SK-N-SH (cell line): ENCODE results near the gene CC2D2A. TPM values are rescaled to one million over a fixed set of nuclear protein-coding genes. Genes with fewer than 3 reads are reported as not detected.
A peak's percentile ranks its signal among the peaks of the same experiment; 100 is the strongest.

Experiments used
- CTCF ChIA-PET: fragments of 300-600, 350-600 bp; formaldehyde crosslinking; extraction: SDS; loops from one replicate; lab custom pipeline; 2021; lab: Yijun Ruan, JAX
- POLR2A ChIA-PET: fragments of 350-600 bp; sonication (Branson Sonifier 250); formaldehyde crosslinking; extraction: SDS; loops from one replicate; lab custom pipeline; 2020; ENCODE audit warnings: antibody characterized with exemption, inconsistent platforms; lab: Yijun Ruan, JAX
- DNase-seq: peaks from one replicate; pipeline ENCODE4 v3.0.0; 2012
- H2AFZ ChIP-seq: fragments of 200-600 bp; sonication (generic); 2 replicates; pipeline ENCODE4 v1.8.1; 2016; ENCODE audit warnings: antibody characterized with exemption, mild to moderate bottlenecking, low read depth
- H3F3A ChIP-seq: fragments of 200-600 bp; sonication (generic); replicated peaks from 2 replicates; pipeline ENCODE3; 2016; ENCODE audit warnings: antibody characterized with exemption, mild to moderate bottlenecking; ENCODE audit not compliant: insufficient read depth
- H3K27ac ChIP-seq, 2 experiments: fragments of 200-500 bp in 1 of 2; fragments of 200-600 bp in 1 of 2; sonication (Bioruptor generic) in 1 of 2; sonication (generic), shearing (Covaris generic) in 1 of 2; 2 replicates each; pipeline versions ENCODE4 v1.5.1 to v1.6.1; 2014 to 2016; ENCODE audit warnings: low read depth in 2 of 2, inconsistent platforms in 1 of 2, low read length in 1 of 2, mild to moderate bottlenecking in 1 of 2, mixed read lengths in 1 of 2
- H3K27me3 ChIP-seq: fragments of 200-600 bp; sonication (generic), shearing (Covaris generic); 2 replicates; pipeline ENCODE4 v1.6.1; 2016; ENCODE audit warnings: mixed run types; ENCODE audit not compliant: insufficient read depth
- H3K36me3 ChIP-seq, 2 experiments: fragments of 200-500 bp in 1 of 2; fragments of 200-600 bp in 1 of 2; sonication (Bioruptor generic) in 1 of 2; sonication (generic) in 1 of 2; replicated peaks in 1 of 2; 2 replicates each; pipeline versions ENCODE3 to v1.5.1; 2014 to 2016; ENCODE audit warnings: low read length in 1 of 2, mild to moderate bottlenecking in 1 of 2; ENCODE audit not compliant: insufficient read depth in 2 of 2, control insufficient read depth in 1 of 2
- H3K4me1 ChIP-seq, 2 experiments: fragments of 200-500 bp in 1 of 2; fragments of 200-600 bp in 1 of 2; sonication (Bioruptor generic) in 1 of 2; sonication (generic), shearing (Covaris generic) in 1 of 2; 2 replicates each; pipeline versions ENCODE4 v1.5.1 to v1.6.1; 2014 to 2016; ENCODE audit warnings: low read depth in 1 of 2, low read length in 1 of 2, mixed run types in 1 of 2; ENCODE audit not compliant: insufficient read depth in 2 of 2, control insufficient read depth in 1 of 2
- H3K4me2 ChIP-seq: fragments of 200-600 bp; sonication (generic), shearing (Covaris generic); 2 replicates; pipeline ENCODE4 v1.6.1; 2017; ENCODE audit warnings: mixed run types
- H3K4me3 ChIP-seq, 2 experiments: fragments of 200-500 bp in 1 of 2; fragments of 200-600 bp in 1 of 2; sonication (Bioruptor generic) in 1 of 2; sonication (generic), shearing (Covaris generic) in 1 of 2; 2 replicates each; pipeline versions ENCODE4 v1.5.1 to v1.8.1; 2014 to 2016; ENCODE audit warnings: low read depth in 2 of 2, inconsistent platforms in 1 of 2, low read length in 1 of 2, mild to moderate bottlenecking in 1 of 2, mixed read lengths in 1 of 2, moderate library complexity in 1 of 2
- H3K79me2 ChIP-seq: fragments of 200-600 bp; sonication (generic); 2 replicates; pipeline ENCODE4 v1.8.1; 2017; ENCODE audit warnings: mild to moderate bottlenecking; ENCODE audit not compliant: insufficient read depth
- H3K9ac ChIP-seq: fragments of 200-600 bp; sonication (generic); 2 replicates; pipeline ENCODE4 v1.6.1; 2017; ENCODE audit warnings: mixed run types
- H3K9me2 ChIP-seq: fragments of 200-600 bp; sonication (generic); 2 replicates; pipeline ENCODE4 v1.6.1; 2017; ENCODE audit warnings: mixed run types
- H3K9me3 ChIP-seq: fragments of 200-600 bp; sonication (generic); 2 replicates; pipeline ENCODE4 v1.6.1; 2017; ENCODE audit warnings: mixed run types, mild to moderate bottlenecking, moderate library complexity
- H4K20me1 ChIP-seq: fragments of 200-600 bp; sonication (generic); 2 replicates; pipeline ENCODE4 v1.6.1; 2017; ENCODE audit warnings: mild to moderate bottlenecking, mixed run types; ENCODE audit not compliant: insufficient read depth
- CTCF ChIP-seq: fragments of 200-600 bp; sonication (generic); IDR thresholded peaks from 2 replicates; pipeline ENCODE4 v1.6.1; 2017; ENCODE audit warnings: antibody characterized with exemption, mild to moderate bottlenecking, moderate library complexity
- FOSL2 ChIP-seq: IDR thresholded peaks from 2 replicates; pipeline ENCODE4 v1.4.0; 2012; ENCODE audit warnings: low read depth, mild to moderate bottlenecking, moderate library complexity, borderline replicate concordance
- FOXJ3 ChIP-seq: sonication (generic); formaldehyde crosslinking; IDR thresholded peaks from 2 replicates; pipeline ENCODE4 v1.5.1; 2020; ENCODE audit warnings: mild to moderate bottlenecking, missing genetic modification reagents
- GABPA ChIP-seq: IDR thresholded peaks from 2 replicates; pipeline ENCODE4 v1.4.0; 2012; ENCODE audit warnings: low read depth, mild to moderate bottlenecking
- JUND ChIP-seq: IDR thresholded peaks from 2 replicates; pipeline ENCODE4 v1.4.0; 2012
- MAX ChIP-seq: IDR thresholded peaks from 2 replicates; pipeline ENCODE4 v1.4.0; 2012; ENCODE audit warnings: low read depth
- NFIC ChIP-seq: IDR thresholded peaks from 2 replicates; pipeline ENCODE4 v1.4.0; 2012; ENCODE audit warnings: borderline replicate concordance
- NRF1 ChIP-seq: IDR thresholded peaks from 2 replicates; pipeline ENCODE4 v1.6.1; 2012; ENCODE audit warnings: low read depth, mild to moderate bottlenecking, low read length
- RAD21 ChIP-seq: IDR thresholded peaks from 2 replicates; pipeline ENCODE4 v1.6.1; 2012; ENCODE audit warnings: mild to moderate bottlenecking, low read length
- REST ChIP-seq: IDR thresholded peaks from 2 replicates; pipeline ENCODE4 v1.6.1; 2012; ENCODE audit warnings: mild to moderate bottlenecking, low read depth, low read length, moderate library complexity
- RFX5 ChIP-seq: IDR thresholded peaks from 2 replicates; pipeline ENCODE4 v1.6.1; 2012; ENCODE audit warnings: mild to moderate bottlenecking, improper control_type of control experiment, low read length
- RXRA ChIP-seq: IDR thresholded peaks from 2 replicates; pipeline ENCODE4 v1.4.0; 2012; ENCODE audit warnings: low read depth, mild to moderate bottlenecking, borderline replicate concordance
- SIN3A ChIP-seq: IDR thresholded peaks from 2 replicates; pipeline ENCODE4 v1.6.1; 2012; ENCODE audit warnings: low read depth, mild to moderate bottlenecking, low read length, moderate library complexity, borderline replicate concordance
- SMC3 ChIP-seq: IDR thresholded peaks from 2 replicates; pipeline ENCODE4 v1.6.1; 2012; ENCODE audit warnings: low read depth, low read length, improper control_type of control experiment
- TEAD4 ChIP-seq: IDR thresholded peaks from 2 replicates; pipeline ENCODE4 v1.4.0; 2012; ENCODE audit warnings: mild to moderate bottlenecking, borderline replicate concordance; ENCODE audit not compliant: insufficient read depth
- USF2 ChIP-seq: fragments of 150-350 bp; IDR thresholded peaks from 2 replicates; pipeline ENCODE4 v1.6.1; 2017; ENCODE audit warnings: antibody characterized with exemption, low read length, low read depth, borderline replicate concordance
- ZBTB33 ChIP-seq: IDR thresholded peaks from 2 replicates; pipeline ENCODE4 v1.4.0; 2012; ENCODE audit warnings: low read depth, borderline replicate concordance
- WGBS: methylation state at CpG from one replicate; pipeline ENCODE4 v1.1.6; 2017; ENCODE audit warnings: low lambda C conversion rate; 5-methylcytosine and 5-hydroxymethylcytosine counted together
- polyA plus RNA-seq, 3 experiments: library from polyadenylated mRNA; depleted of rRNA; stranded (reverse); fragments of >200 nt; gene quantifications; 2 replicates each; pipeline ENCODE4 v1.2.3, GENCODE V29; 2012

The CC2D2A gene
- polyA plus RNA-seq, 1 of the 3 experiments (the other 2 are of a cell fraction): 17.8 TPM

- no peak overlapping the region for H3K9ac ChIP-seq
- H3K79me2 ChIP-seq: no peaks in the 10 kb centered on the region
- no peaks in the 10 kb centered on the region for H3K9me3 ChIP-seq
- H3K27ac ChIP-seq: no peak overlapping the region
- POLR2A ChIA-PET: interaction anchor here (0.6 kb wide), 1 partner anchor 74 kb away, joined by 4 read pairs; no protein-coding TSS in a partner anchor
- H3K4me2 ChIP-seq: no peak overlapping the region
- TF ChIP-seq REST (peak; percentile 87), SIN3A (no peak)
- no peaks in the 10 kb centered on the region for H4K20me1 ChIP-seq
- H2AFZ ChIP-seq: no peak overlapping the region
- CTCF ChIA-PET: no interaction called here
- H3F3A ChIP-seq: no peaks in the 10 kb centered on the region
- DNase-seq: no peak
- H3K4me1 ChIP-seq: no peaks in the 10 kb centered on the region
- WGBS: 92% methylated on average over 6 of the region's 6 CpGs
- peaks cover 10 to 23% of the 10 kb centered on the region in 2 experiments for H3K36me3 ChIP-seq
- no peak overlapping the region for H3K4me3 ChIP-seq
- H3K9me2 ChIP-seq: no peaks in the 10 kb centered on the region
- no peaks in the 10 kb centered on the region for H3K27me3 ChIP-seq
Measured at GRCh38 chr4:15563871-15564270, 94.2 kb downstream of the CC2D2A start.

- H3K9ac ChIP-seq: no peak overlapping the region
- no peak overlapping the region for H3K4me3 ChIP-seq
- DNase-seq: no peak
- no peaks in the 10 kb centered on the region for H4K20me1 ChIP-seq
- H3F3A ChIP-seq: no peaks in the 10 kb centered on the region
- CTCF ChIA-PET: no interaction called here
- POLR2A ChIA-PET: no interaction called here
- no peaks in the 10 kb centered on the region for H3K9me2 ChIP-seq
- H3K4me1 ChIP-seq: no peaks in the 10 kb centered on the region
- no peaks in the 10 kb centered on the region for H3K9me3 ChIP-seq
- H2AFZ ChIP-seq: no peak overlapping the region
- H3K36me3 ChIP-seq: peaks cover 20 to 28% of the 10 kb centered on the region in 2 experiments
- no peak overlapping the region for H3K4me2 ChIP-seq
- TF ChIP-seq NFIC (no peak), SMC3 (no peak), FOXJ3 (CRISPR knock-in tag) (no peak), FOSL2 (no peak), RAD21 (no peak), USF2 (no peak), TEAD4 (no peak), RXRA (no peak), MAX (no peak), SIN3A (no peak), RFX5 (no peak), ZBTB33 (no peak), CTCF (no peak), GABPA (no peak), JUND (no peak), NRF1 (no peak)
- no peak overlapping the region for H3K27ac ChIP-seq
- no peaks in the 10 kb centered on the region for H3K79me2 ChIP-seq
- no peaks in the 10 kb centered on the region for H3K27me3 ChIP-seq
Measured at GRCh38 chr4:15568821-15569220, 99.1 kb downstream of the CC2D2A start.
